Common myeloid progenitor, CD34-positive (primary cell): ENCODE measurements around the gene SRRM4.

Experiments used
- CTCF ChIA-PET: fragments of 350-600 bp; sonication (Branson Sonifier 250); formaldehyde crosslinking; loops from one replicate; lab custom pipeline; 2021; ENCODE audit warnings: antibody characterized with exemption; lab: Charles Lee
- POLR2A ChIA-PET: fragments of 350-600 bp; sonication (Branson Sonifier 250); formaldehyde crosslinking; loops from one replicate; lab custom pipeline; 2021; ENCODE audit warnings: antibody characterized with exemption; lab: Charles Lee
- DNase-seq, 3 donors: peaks; one replicate each; pipeline versions ENCODE4 v3.0.0 to v3.0.0-alpha.2; 2013
- H3K27ac ChIP-seq, 2 experiments: 1 replicate in 1 of 2; 2 replicates in 1 of 2; pipeline ENCODE4 v1.7.0; 2013; ENCODE audit warnings: inconsistent platforms in 2 of 2, low read length in 2 of 2, mild to moderate bottlenecking in 2 of 2, low read depth in 1 of 2, moderate library complexity in 1 of 2; ENCODE audit not compliant: severe bottlenecking in 2 of 2, insufficient read depth in 1 of 2, poor library complexity in 1 of 2
- H3K27me3 ChIP-seq, 5 experiments: replicated peaks in 2 of 5; 1 replicate in 3 of 5; 2 replicates in 2 of 5; pipeline versions ENCODE4 v1.6.1 to v1.7.0; 2013; ENCODE audit warnings: low read length in 4 of 5, mild to moderate bottlenecking in 2 of 5, moderate library complexity in 2 of 5, inconsistent platforms in 1 of 5; ENCODE audit not compliant: insufficient read depth in 5 of 5, control insufficient read depth in 4 of 5
- H3K36me3 ChIP-seq, 4 experiments: 1 replicate in 2 of 4; 2 replicates in 2 of 4; pipeline versions ENCODE4 v1.6.1 to v1.7.0; 2013; ENCODE audit warnings: low read length in 3 of 4, control low read depth in 1 of 4, mild to moderate bottlenecking in 1 of 4; ENCODE audit not compliant: control insufficient read depth in 4 of 4, insufficient read depth in 4 of 4
- H3K4me1 ChIP-seq, 4 experiments: 1 replicate in 3 of 4; 2 replicates in 1 of 4; pipeline versions ENCODE4 v1.6.1 to v1.7.1; 2013; ENCODE audit warnings: low read length in 3 of 4, mild to moderate bottlenecking in 3 of 4, control low read depth in 1 of 4, inconsistent platforms in 1 of 4, moderate library complexity in 1 of 4; ENCODE audit not compliant: control insufficient read depth in 4 of 4, insufficient read depth in 4 of 4; ENCODE audit errors: control extremely low read depth in 1 of 4
- H3K4me3 ChIP-seq, 7 experiments: 1 replicate in 4 of 7; 2 replicates in 3 of 7; pipeline versions ENCODE4 v1.5.1 to v1.7.0; 2013; ENCODE audit warnings: mild to moderate bottlenecking in 7 of 7, low read length in 6 of 7, moderate library complexity in 6 of 7, inconsistent platforms in 2 of 7, low read depth in 2 of 7, control low read depth in 1 of 7; ENCODE audit not compliant: insufficient read depth in 4 of 7, control insufficient read depth in 1 of 7; ENCODE audit errors: extremely low read depth in 1 of 7
- H3K9me3 ChIP-seq, 5 experiments: 1 replicate in 4 of 5; 2 replicates in 1 of 5; pipeline versions ENCODE4 v1.6.1 to v1.7.1; 2013; ENCODE audit warnings: low read length in 4 of 5, mild to moderate bottlenecking in 2 of 5, inconsistent platforms in 1 of 5, low read depth in 1 of 5, moderate library complexity in 1 of 5; ENCODE audit not compliant: control insufficient read depth in 4 of 5, insufficient read depth in 2 of 5; ENCODE audit errors: control extremely low read depth in 1 of 5
- WGBS: methylation state at CpG from one replicate; pipeline ENCODE4 v1.1.5; 2013; ENCODE audit not compliant: insufficient coverage; 5-methylcytosine and 5-hydroxymethylcytosine counted together

Gene SRRM4

GRCh38 chr12:119082016-119082415, 100.7 kb downstream of the SRRM4 start:
- ChIA-PET POLR2A (no interaction called here), CTCF (no interaction called here)
- no peaks in the 10 kb centered on the region for H3K36me3 ChIP-seq
- no peak for DNase-seq
- H3K27ac ChIP-seq: no peak overlapping the region
- peaks cover 0 to 1% (median 0%) of the 10 kb centered on the region in 5 experiments for H3K9me3 ChIP-seq
- 67% methylated on average over 4 of the region's 7 CpGs for WGBS
- H3K27me3 ChIP-seq: peaks cover 0 to 15% (median 0%) of the 10 kb centered on the region in 5 experiments
- no peaks in the 10 kb centered on the region for H3K4me1 ChIP-seq
- no peak overlapping the region for H3K4me3 ChIP-seq

- no peak overlapping the region for H3K4me3 ChIP-seq
- ChIA-PET POLR2A (no interaction called here), CTCF (no interaction called here)
- H3K27ac ChIP-seq: no peak overlapping the region
- no peaks in the 10 kb centered on the region for H3K4me1 ChIP-seq
- 47% methylated on average over 4 of the region's 4 CpGs for WGBS
- peaks cover 0 to 17% (median 0%) of the 10 kb centered on the region in 5 experiments for H3K27me3 ChIP-seq
- DNase-seq: no peak
- H3K9me3 ChIP-seq: peaks cover 0 to 1% (median 0%) of the 10 kb centered on the region in 5 experiments
- H3K36me3 ChIP-seq: no peaks in the 10 kb centered on the region
Measured at GRCh38 chr12:119082496-119082895, 101.2 kb downstream of the SRRM4 start.

GRCh38 chr12:119088685-119089379, 107.5 kb downstream of the SRRM4 start:
- ChIA-PET POLR2A (no interaction called here), CTCF (no interaction called here)
- 89% methylated on average over 7 of the region's 10 CpGs for WGBS

GRCh38 chr12:119089380-119090013, 108.2 kb downstream of the SRRM4 start:
- Histone ChIP-seq H3K9me3 (no peaks in the 10 kb centered on the region), H3K27me3 (peaks cover 0 to 29% (median 2%) of the 10 kb centered on the region in 5 experiments), H3K4me3 (no peak overlapping the region), H3K36me3 (no peaks in the 10 kb centered on the region), H3K4me1 (no peaks in the 10 kb centered on the region), H3K27ac (no peak overlapping the region)
- DNase-seq: no peak
- POLR2A ChIA-PET: no interaction called here
- no CpG with 5 or more reads among the region's 1 CpG for whole genome bisulfite sequencing
- CTCF ChIA-PET: no interaction called here

More at GRCh38 chr12:119088685-119089379, 107.5 kb downstream of the SRRM4 start:
- Histone ChIP-seq H3K4me1 (no peaks in the 10 kb centered on the region), H3K9me3 (no peaks in the 10 kb centered on the region), H3K36me3 (no peaks in the 10 kb centered on the region), H3K4me3 (no peak overlapping the region), H3K27me3 (peaks cover 0 to 26% (median 2%) of the 10 kb centered on the region in 5 experiments), H3K27ac (no peak overlapping the region)
- no peak for DNase-seq

- no peak overlapping the region for H3K27ac ChIP-seq
- H3K9me3 ChIP-seq: no peaks in the 10 kb centered on the region
- ChIA-PET CTCF (no interaction called here), POLR2A (no interaction called here)
- peaks cover 0 to 29% (median 2%) of the 10 kb centered on the region in 5 experiments for H3K27me3 ChIP-seq
- no peaks in the 10 kb centered on the region for H3K36me3 ChIP-seq
- H3K4me3 ChIP-seq: no peak overlapping the region
- H3K4me1 ChIP-seq: no peaks in the 10 kb centered on the region
- DNase-seq: no peak
- WGBS: 100% methylated on average over 1 of the region's 1 CpG
Measured at GRCh38 chr12:119090276-119090675, 108.9 kb downstream of the SRRM4 start.

GRCh38 chr12:119090865-119091264, 109.5 kb downstream of the SRRM4 start:
- ChIA-PET POLR2A (no interaction called here), CTCF (no interaction called here)
- H3K36me3 ChIP-seq: no peaks in the 10 kb centered on the region
- DNase-seq: no peak
- no peaks in the 10 kb centered on the region for H3K9me3 ChIP-seq
- peaks cover 0 to 26% (median 2%) of the 10 kb centered on the region in 5 experiments for H3K27me3 ChIP-seq
- H3K4me1 ChIP-seq: no peaks in the 10 kb centered on the region
- 33% methylated on average over 1 of the region's 3 CpGs for WGBS
- no peak overlapping the region for H3K27ac ChIP-seq
- H3K4me3 ChIP-seq: no peak overlapping the region
